GM18867 (cell line): ENCODE measurements around the gene TSNAX.
A peak's percentile ranks its signal among the peaks of the same experiment; 100 is the strongest.

Source experiments
- ATAC-seq: cut with Tn5 transposase; IDR thresholded peaks from one replicate; pipeline ENCODE4 v1.9.1; 2021; ENCODE audit warnings: mild to moderate bottlenecking, moderate library complexity; ENCODE audit not compliant: unreplicated experiment

TSNAX gene

GRCh38 chr1:231517076-231517475, 11.4 kb upstream of the TSNAX start:
- ATAC-seq: no peak

GRCh38 chr1:231518485-231519034, 9.9 kb upstream of the TSNAX start:
- ATAC-seq: no peak

GRCh38 chr1:231519166-231519565, 9.3 kb upstream of the TSNAX start:
- ATAC-seq: no peak

- no peak for ATAC-seq
These were observed 6.4 kb upstream of the TSNAX start for GRCh38 chr1:231522038-231522437.

GRCh38 chr1:231522931-231523642, 5.4 kb upstream of the TSNAX start:
- ATAC-seq: no peak

- no peak for ATAC-seq
These were observed 4.7 kb upstream of the TSNAX start for GRCh38 chr1:231523816-231524215.

GRCh38 chr1:231526536-231526935, 1.9 kb upstream of the TSNAX start:
- ATAC-seq: no peak

- ATAC-seq: peak; percentile 23
These were observed 790 bp upstream of the TSNAX start for GRCh38 chr1:231527586-231528171.

- no peak for ATAC-seq
These were observed 4.8 kb downstream of the TSNAX start for GRCh38 chr1:231533240-231533639.

- ATAC-seq: no peak
These were observed 6.3 kb downstream of the TSNAX start for GRCh38 chr1:231534703-231535159.

GRCh38 chr1:231536099-231536498, 7.6 kb downstream of the TSNAX start:
- ATAC-seq: no peak

- ATAC-seq: no peak
These were observed 12.4 kb downstream of the TSNAX start for GRCh38 chr1:231540847-231541246.

- no peak for ATAC-seq
These were observed 13.4 kb downstream of the TSNAX start for GRCh38 chr1:231541842-231542241.

- no peak for ATAC-seq
These were observed 16.6 kb downstream of the TSNAX start for GRCh38 chr1:231544943-231545592.

- ATAC-seq: no peak
These were observed 18.2 kb downstream of the TSNAX start for GRCh38 chr1:231546693-231547092.

- ATAC-seq: no peak
These were observed 21.4 kb downstream of the TSNAX start for GRCh38 chr1:231549733-231550447.

- ATAC-seq: peak; percentile 65
These were observed 21.9 kb downstream of the TSNAX start for GRCh38 chr1:231550448-231550781.

- no peak for ATAC-seq
These were observed 24.9 kb downstream of the TSNAX start for GRCh38 chr1:231553320-231553719.

GRCh38 chr1:231554969-231555368, 26.5 kb downstream of the TSNAX start:
- no peak for ATAC-seq

- no peak for ATAC-seq
These were observed 28.9 kb downstream of the TSNAX start for GRCh38 chr1:231557411-231557810.
